Right lung (tissue), 10 donors: ENCODE results near the gene SEC61B. TPM values are rescaled to one million over a fixed set of nuclear protein-coding genes. Genes with fewer than 3 reads are reported as not detected.

ENCODE experiments used
- DNase-seq, 2 donors: peaks; one replicate each; pipeline ENCODE4 v3.0.0-alpha.2; 2013
- long read RNA-seq, 8 donors: transcript quantifications; one replicate each; lab custom pipeline, GENCODE V29; 2026
- polyA plus RNA-seq, 5 donors: library from polyadenylated mRNA; unstranded; fragments of 120-200 nt; gene quantifications; one replicate each; pipeline versions ENCODE4 v1.2.1 to v1.2.3, GENCODE V29; 2013; ENCODE audit warnings: inconsistent platforms in 1 of 5, low replicate concordance in 1 of 5; ENCODE audit not compliant: insufficient read length in 5 of 5, insufficient read depth in 1 of 5

Gene SEC61B
- polyA plus RNA-seq = 100 to 1,000 TPM; 121 to 199 (median 137) TPM
- long read RNA-seq, donor 1, transcript SEC61B-201 (4 exons, 545 nt) = major isoform, 240 of 283 reads
- long read RNA-seq, donor 1, transcript SEC61B-202 (2 exons, 687 nt) = minor isoform, 8 of 283 reads
- long read RNA-seq, donor 1, partial matches to known transcripts = 35 of 283 reads
- long read RNA-seq, donor 1, other reads (novel, unspliced or antisense) = 0 of 283 reads
- long read RNA-seq, donor 2, transcript SEC61B-201 (4 exons, 545 nt) = major isoform, 144 of 162 reads
- long read RNA-seq, donor 2, partial matches to known transcripts = 16 of 162 reads
- long read RNA-seq, donor 2, other reads (novel, unspliced or antisense) = 0 of 162 reads
- long read RNA-seq, donor 3, transcript SEC61B-201 (4 exons, 545 nt) = major isoform, 178 of 208 reads
- long read RNA-seq, donor 3, partial matches to known transcripts = 30 of 208 reads
- long read RNA-seq, donor 3, other reads (novel, unspliced or antisense) = 0 of 208 reads
- long read RNA-seq, donor 4, transcript SEC61B-201 (4 exons, 545 nt) = major isoform, 109 of 160 reads
- long read RNA-seq, donor 4, partial matches to known transcripts = 49 of 160 reads
- long read RNA-seq, donor 4, other reads (novel, unspliced or antisense) = 0 of 160 reads
- long read RNA-seq, donor 5, transcript SEC61B-201 (4 exons, 545 nt) = major isoform, 279 of 309 reads
- long read RNA-seq, donor 5, transcript SEC61B-202 (2 exons, 687 nt) = minor isoform, 7 of 309 reads
- long read RNA-seq, donor 5, partial matches to known transcripts = 23 of 309 reads
- long read RNA-seq, donor 5, other reads (novel, unspliced or antisense) = 0 of 309 reads
- long read RNA-seq, donor 6, transcript SEC61B-201 (4 exons, 545 nt) = major isoform, 255 of 276 reads
- long read RNA-seq, donor 6, partial matches to known transcripts = 17 of 276 reads
- long read RNA-seq, donor 6, other reads (novel, unspliced or antisense) = 0 of 276 reads
- long read RNA-seq, donor 7, transcript SEC61B-201 (4 exons, 545 nt) = major isoform, 145 of 160 reads
- long read RNA-seq, donor 7, partial matches to known transcripts = 14 of 160 reads
- long read RNA-seq, donor 7, other reads (novel, unspliced or antisense) = 0 of 160 reads
- long read RNA-seq, donor 8, transcript SEC61B-201 (4 exons, 545 nt) = major isoform, 92 of 112 reads
- long read RNA-seq, donor 8, partial matches to known transcripts = 20 of 112 reads
- long read RNA-seq, donor 8, other reads (novel, unspliced or antisense) = 0 of 112 reads

DNA sequence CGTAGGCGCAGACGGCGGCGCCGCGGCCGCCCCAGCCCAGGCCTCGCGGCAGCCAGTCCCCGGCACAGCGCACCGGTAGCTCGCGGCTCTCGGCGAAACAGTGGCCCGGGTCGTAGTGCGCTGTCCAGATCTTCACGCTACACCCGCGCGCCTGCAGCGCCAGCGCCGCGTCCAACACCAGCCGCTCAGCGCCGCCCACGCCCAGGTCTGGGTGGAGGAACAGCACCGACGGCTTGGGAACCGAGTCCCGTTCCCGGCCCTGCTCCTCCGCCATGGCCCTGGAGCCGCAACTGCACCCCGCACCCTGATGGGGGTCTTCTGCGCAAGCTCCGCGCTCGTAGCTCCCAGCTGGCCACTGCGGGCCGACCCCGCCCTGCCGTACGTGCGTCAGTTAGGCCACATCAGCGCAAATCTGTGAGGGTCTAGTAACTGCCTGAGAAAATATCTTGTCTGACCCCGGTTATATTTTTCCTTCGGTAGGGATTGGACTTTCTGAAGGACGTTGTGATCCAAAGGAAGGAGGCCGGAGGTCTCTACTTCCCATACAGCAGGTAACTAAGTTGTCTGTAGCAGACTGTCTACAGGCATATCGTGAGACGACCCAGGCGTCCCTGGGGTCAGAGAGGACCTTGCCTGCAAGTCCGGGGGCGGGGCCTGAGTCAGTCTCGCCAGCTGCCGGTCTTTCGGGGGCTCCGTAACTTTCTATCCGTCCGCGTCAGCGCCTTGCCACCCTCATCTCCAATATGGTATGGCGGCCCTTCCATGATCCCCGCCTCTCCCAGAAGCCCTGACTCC, at the start of gene SEC61B, which contains the start of gene ALG2:
SEC61B (plus strand) TSS at position 662 of the 795 bp plus-strand sequence; CDS start at position 744, 82 bp downstream.
ALG2 (minus strand) TSS at position 322 of the 795 bp plus-strand sequence; CDS start at position 274, 48 bp downstream.
- peak; percentile 96 to 97 for DNase-seq

DNA sequence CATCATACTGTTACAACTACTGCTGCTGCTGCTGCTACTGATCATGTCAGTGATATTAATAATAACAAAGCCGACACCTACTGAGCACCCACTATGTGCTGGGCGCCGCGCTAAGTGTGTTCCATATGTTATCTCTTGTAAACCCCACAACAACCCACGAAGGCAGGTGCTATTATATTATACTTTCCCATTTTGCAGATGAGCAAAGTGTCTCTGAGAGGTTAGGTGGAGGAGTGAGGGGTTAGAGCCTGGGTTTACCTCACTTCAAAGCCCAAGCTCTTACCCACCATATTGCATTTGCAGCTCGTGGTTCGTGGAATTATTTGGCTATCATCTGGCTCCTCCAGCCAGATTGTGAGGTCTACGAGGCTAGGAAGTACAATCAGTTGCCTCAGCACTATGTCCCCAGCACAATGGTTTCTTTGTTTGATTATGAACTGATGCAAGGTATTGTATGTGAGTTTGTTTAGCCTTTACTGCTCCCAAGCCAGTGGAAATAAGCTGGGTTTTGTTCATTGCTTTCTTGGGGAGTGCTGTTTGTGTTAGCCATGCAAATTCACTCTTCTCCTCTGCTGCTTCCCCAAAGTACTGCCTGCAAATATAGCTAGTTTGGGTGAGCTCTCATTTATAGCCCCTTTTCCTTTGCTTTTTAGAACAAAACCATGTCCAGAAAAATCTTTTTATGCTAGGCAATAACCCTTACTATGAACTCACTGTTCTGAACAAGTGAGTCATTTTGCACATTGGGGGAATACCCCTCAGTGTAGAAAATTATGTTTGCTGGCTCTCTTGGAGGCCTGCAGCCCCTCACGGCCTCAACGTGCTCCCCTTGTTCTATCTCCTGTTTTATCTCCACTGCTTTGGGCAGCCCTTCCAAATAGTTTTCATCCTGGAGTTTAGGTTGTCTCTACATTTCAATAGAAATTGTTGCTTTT, 48.2 kb upstream of the SEC61B start:
- no peak for DNase-seq

DNA sequence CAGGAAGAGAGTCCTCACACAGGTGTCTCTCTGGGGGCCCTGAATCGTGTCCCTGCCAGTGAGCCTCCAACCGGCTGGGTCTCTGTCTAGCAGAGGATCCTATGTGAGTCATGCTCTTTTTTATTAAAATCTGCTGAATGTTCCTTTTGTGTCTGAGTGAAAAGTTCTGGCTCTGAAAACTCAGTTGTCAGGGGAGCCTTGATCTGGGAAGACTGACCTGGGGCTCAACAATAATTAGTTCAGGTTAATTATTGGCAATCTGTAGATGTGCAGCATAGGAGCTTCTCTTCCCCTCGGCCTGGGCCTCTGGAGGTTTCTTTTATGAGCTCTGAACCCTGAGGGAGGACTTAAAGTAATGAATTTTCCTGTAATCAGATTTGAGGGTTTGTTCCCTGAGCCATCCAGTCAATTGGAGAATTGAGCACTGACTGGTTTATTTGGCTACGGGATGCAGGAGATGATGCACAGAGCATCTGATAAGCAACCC, 45.5 kb upstream of the SEC61B start:
- no peak for DNase-seq

DNA sequence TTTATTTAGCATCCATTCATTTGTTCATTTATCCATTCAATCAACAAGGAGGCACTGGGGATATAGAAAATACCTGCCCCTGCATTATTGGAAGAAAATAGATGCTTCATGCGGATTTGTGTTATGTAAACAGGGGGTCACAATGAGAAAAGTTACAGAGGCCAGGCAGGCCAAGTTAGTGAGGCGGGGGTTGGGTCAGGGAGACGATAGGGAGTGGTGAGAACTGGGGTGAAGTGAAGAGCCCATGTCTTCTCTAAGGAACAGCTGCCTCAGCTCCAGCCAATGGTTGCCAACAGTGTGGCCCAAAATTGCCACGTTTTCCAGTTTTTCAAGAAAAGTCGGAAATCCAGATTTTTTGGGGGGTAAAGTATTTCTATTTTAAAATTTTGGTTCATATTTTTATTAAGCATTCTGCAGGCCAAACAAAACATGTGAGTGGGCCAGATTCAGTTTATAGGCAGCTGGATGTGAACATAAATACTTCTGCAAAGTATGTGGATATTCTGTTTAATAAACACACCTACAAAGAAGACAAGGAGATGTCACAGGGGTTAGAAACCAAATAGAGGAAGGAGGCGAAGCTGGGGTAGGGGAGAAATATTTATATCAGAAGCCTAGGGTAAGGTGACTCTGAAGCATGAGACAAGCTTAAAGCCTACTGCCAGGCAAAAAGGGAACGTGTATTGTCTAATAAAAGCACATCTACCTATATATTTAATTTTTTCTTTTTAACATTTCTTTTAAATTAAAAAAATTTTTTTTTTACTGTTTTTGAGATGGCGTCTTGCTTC, 44.3 kb upstream of the SEC61B start:
- no peak for DNase-seq

DNA sequence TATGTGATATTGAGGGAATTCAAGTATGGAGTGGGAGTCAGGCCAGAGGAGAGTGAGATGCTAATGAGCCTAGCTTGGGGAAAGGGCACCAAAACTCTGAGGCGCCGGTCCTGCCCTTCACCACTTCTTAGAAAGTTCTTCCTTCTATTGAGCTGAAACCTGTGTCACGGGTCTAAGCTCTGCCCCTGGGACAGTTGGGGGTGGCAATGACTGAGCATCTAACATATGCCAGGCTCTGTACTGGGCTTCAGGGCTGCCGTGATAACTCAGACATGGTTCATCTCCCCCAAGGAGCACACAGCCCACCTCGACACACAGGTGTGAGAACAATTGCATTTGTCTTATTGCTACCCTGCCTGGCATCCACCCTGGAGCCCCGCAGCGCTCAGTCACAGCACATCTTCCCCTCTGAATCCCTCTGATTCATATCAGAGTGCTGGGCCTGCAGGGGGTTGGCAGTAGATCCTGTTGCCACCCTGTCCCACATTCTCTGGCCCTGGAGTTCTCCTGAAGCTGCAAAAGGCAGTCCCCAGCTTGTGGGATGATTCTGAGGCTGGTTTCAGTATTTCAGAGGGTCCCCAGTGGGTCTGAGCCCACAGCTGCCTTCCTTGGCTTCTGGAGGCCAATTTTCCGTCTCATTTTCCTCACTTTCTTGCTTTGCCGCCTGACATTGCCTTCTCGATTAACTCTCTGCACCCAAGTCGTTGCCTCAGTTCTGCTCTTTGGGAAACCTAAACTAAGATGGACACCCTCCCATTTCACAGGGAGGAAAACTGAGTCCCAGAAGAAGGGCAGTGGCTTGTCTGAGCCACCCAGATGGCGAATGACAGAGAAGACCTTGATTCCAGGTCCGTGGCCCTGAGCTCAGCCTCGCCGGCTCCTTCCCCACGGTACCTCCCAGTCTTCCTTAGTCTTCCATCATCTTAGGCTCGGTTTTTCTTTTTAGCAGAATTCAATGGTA, 42.9 kb upstream of the SEC61B start:
- DNase-seq = no peak

DNA sequence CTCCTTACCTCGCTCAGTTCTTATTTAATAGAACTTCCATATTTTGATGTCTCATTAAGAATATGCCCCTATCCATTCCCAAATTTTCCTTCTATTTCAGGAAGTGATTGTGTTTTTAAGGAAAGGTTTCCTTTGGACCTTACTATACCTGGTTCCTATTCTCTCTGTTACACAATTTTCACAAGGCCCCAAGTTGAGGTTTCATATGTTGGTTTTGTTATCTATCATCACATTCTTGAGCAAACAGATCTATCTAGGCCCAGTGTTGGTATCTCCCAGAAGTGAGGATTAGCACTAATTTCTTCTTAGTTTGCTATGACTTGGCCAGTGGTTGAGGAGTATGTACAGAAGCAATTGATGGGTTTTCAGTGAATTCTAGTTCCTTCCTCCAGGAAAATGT, 41.9 kb upstream of the SEC61B start:
- DNase-seq = no peak

DNA sequence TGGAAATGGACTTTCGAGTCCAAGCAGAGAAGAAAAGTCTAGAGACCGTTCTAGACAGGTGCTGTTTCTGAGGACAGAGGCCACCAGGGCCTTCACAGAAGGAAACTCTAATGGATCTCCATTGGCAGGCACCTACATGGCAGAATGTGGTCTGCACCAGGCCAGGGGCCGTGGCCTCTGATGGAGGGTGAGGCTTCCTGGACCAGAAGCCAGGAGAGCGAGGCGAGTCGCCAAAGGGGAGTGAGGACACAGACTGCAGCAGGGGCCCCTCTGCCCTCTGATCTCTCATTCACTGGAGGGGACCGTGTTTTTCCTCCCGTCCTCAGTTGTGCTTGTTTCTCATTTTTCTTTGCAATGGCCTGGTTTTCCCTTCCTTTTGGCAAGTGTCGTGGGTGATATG, 41.4 kb upstream of the SEC61B start:
- no peak for DNase-seq

DNA sequence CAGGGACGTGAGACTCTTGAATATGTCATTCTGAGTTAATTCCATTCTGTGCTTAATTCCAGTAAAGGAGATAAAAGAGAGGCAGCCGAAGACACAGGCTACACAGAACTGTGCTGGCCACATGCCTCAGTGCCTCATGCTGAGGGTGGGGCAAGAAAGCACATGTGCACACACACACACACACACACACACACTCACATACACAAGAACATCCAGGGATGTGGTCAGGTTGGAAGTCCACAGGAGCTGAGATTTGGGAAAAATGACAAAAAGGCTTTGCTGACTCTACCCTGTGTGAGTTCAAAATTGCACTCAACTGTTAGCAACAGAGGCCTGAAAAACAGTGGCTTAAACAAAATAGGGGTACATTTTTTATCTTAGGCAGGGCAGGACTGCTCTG, 40.9 kb upstream of the SEC61B start:
- no peak for DNase-seq

DNA sequence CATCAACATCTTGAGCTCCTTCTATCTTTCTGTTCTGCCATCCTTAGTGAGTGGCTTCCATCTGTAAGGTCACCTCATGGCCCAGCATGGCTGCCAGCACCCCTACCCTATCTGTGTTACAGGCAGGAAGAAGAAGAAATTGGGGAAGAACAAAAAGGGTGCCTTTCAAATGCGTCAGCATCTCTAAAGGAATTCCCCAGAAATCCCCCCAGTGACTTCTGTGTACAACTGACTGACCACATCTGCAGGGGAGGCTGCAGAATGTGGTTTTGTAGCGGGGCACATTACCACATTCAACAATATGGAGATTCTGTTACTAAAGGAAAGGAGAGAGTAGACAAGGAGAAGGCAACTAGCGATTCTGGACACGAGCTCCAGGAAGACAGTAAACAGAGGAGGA, 40.5 kb upstream of the SEC61B start:
- no peak for DNase-seq

DNA sequence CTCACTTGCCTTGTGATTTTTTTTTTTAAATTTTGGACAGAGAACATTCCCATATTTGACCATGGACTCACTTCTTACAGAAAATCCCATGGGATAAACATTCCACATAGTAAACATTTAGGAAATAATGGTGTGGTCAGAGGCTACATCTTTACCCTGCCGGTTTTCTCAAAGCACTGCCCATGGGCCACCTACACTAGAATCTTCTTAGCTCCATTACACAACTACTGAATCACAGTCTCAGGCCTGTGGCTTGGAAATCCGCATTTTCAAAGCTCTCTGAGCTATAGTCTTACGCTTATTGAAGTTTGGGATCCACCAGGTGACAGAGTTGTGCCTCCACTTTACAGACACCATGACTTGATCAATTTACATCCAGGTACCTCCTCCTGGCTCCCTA, 39.7 kb upstream of the SEC61B start:
- no peak for DNase-seq

DNA sequence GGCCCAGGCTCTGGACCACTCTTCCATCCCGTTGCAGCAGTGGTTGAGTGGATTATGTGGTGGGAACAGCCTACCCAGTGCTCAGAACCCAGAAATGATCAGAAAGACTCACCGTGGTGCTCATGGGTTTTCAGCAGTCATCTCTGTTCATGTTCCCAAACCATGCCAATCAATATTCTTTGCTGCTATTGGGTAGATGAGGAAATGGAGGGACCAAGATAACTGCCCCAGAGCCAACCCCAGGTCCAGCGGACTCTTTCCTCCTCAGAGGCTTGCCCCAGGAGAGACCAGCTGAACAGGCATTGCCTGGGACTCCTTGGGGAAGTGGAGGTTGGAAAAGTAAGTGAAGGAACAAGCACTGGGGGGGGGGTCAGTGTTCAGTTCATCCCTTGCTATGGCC, 38.5 kb upstream of the SEC61B start:
- no peak for DNase-seq

DNA sequence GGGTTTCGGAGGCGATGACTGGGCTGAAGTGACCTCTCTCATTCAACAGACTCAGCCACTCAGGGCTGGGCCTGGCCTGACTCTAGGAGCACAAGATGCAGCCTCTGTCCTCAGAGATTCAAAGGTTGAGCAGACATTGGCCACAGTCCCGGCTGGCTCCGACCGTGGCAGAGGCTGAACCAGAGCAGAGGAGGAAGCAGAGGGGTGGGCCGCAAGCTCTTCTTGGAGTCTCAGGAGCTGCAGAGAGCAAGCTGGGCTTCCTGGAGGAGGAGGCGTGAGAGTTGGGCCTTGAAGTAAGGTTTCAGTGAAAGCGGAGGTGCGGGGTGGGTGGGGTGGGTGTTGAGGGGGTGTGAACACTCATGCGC, 38.0 kb upstream of the SEC61B start:
- DNase-seq = no peak

DNA sequence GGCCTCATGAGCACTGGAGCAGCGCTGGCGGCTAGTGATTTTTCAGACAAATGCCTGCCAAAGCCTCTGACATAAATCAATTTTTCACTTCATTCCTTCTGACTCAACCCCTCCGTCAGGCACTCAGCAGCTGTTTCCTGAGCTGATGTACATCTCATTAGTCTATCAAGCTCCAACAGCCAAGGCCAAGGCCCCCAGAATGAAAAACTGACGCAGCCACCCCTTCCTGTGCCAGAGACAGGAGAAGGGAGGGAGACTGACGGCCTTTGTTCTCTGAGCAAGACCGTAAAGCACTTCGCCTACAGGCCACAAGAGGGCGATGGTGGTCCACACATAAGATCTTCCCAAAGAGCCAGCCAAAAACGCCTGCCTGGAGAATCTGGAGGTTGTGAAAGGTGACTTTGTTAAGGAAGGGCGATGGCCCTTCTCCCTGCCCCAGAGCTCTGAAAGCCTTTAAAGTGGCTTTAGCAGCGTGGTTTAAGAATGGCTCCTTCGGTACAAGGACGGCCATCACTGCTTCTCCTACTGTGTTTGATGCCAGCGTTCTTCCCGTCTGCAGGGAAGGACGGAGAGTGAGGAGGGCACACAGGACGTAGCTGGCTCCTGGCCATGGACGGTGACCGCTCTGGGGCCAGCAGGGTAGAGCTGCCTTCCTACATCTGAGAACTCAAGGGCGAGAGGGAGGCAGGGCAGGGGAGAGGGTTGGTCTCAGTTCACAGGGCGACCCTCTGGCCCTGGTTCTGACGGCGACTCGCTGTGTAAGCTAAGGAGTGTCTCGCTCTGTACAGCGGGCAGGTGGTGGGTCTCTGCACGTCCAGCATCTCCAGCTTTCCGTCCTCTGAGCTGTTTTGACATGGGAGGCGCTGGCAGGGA, 37.4 kb upstream of the SEC61B start:
- DNase-seq = peak; percentile 91 to 94

DNA sequence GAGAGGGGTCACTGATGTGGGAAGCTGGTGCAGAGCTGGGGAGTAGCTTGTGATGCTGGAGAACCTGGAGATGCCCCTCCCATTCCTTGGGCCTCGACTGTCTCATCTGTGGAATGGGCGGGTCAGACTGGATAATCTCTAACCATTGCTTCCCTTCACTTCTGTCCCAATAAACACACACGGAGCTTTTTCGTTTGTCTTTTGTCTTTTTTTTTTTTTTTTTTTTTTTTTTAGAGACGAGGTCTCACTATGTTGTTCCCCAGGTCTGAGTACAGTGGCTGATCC, 36.8 kb upstream of the SEC61B start:
- no peak for DNase-seq

DNA sequence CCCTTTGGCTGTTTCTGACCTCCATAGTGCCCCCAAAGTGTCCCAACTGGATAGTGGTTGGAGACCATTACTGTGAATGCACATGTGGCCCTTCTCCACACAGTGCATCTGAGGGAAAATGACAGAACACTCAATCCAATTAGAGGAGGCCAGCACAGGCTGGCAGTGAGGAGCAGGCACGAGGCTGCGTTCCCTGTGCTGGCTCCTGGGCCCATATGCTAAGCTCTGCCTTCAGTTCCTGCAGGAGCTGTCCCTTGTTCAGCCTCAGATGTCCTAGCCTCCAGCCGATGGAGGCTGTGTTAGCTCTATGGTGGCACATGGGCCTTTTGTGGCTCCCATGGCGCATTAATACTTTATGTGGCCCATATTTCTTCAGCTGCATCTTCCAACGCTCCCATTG, 36.1 kb upstream of the SEC61B start:
- DNase-seq = no peak

DNA sequence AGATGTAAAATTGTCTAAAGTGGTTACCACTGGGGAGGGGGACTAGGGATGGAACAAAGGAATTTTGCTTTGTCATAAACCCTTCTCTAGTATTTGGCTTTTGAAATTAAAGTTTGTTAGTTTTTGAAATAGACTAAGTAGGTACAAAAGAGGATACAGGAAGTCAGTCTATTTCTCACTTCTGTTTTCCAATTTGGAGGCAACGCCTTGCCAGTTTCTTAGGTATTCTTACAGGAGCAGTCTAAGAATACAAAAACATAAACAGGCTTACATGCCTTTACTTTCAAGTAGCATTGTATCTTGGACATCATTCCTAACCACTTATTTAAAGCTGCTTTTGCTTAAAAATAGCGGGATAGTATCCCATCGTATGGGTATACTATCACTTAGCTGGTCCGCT, 34.8 kb upstream of the SEC61B start:
- no peak for DNase-seq

DNA sequence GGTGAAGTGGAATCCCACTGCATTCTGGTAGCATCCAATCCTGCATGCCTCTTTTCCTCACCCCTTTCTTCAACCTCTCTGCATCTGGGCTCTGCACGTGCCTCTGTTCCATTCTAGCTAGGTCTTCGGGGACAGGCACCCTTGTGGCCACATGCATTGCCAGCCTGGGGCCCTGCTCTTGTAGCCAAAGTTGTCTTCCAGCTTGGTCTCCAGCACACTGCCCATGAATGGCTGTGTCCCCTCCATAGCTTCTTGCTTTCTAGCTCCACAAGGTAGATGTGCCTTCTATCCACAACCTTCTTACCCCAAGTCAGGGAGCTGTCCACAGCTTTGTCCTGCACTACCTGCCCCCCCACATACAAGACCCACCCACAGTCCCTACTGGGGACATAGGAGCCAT, 32.9 kb upstream of the SEC61B start:
- no peak for DNase-seq
